Kasumi-1 (cell line): ENCODE results near the gene AFDN.
"Not testable (repeated sequence)": the region's sequence is repeated elsewhere in the genome, so short reads cannot be mapped to it uniquely, and the experiment has no call there.

Experiments used
- DNase-seq, 2 experiments: peaks; one replicate each; lab custom pipeline; 2025; lab: John Stamatoyannopoulos, UW

Gene AFDN

DNA sequence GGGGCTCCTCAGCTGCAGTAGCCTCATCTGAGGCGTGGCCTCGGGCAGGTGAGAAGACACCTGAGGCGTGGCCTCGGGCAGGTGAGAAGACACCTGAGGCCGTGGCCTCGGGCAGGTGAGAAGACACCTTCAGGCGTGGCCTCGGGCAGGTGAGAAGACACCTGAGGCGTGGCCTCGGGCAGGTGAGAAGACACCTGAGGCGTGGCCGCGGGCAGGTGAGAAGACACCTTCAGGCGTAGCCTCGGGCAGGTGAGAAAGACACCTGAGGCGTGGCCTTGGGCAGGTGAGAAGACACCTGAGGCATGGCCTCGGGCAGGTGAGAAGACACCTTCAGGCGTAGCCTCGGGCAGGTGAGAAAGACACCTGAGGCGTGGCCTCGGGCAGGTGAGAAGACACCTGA is 174.8 kb downstream of the AFDN start:
- DNase-seq = not testable (repeated sequence)

GRCh38 chr6:168002804-168003203 is 176.1 kb downstream of the AFDN start:
- DNase-seq = no peak

DNA sequence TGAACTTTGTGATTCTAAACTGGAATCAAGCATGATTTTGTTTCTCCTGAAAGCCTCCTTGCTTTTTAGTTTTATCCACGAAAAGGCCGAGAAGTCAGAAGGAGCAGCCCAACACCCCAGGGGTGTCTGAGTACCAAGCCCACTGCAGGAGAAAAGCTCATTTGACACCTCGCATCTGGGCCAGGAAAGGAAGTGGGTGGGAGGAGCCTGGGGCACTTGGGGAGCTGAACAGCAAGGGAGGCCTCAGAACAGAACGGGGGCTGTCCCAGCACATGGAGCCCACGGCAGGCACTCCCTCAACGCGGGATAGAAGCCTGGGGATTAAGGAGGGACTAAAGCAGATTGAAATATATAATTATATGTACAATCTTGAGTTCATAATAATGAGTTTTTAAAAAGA is 177.3 kb downstream of the AFDN start:
- DNase-seq = no peak

DNA sequence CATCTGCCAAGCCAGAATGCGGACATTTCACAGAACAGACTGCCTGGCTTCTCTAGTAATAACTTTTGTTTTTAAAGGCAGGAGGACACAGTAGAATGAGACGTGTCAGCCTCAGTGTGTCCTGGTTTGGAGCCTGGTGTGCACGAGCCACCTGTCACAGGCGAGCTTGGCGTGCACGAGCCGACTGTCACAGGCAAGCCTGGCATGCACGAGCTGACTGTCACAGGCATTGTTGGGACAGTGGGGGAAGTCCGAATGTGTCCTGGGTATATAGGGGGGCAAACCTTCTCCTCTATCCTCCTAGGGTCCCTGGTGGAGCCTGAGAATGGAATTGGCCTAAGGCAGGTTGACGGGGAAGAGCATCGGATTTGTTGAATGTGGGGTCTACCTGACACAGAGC is 178.2 kb downstream of the AFDN start:
- no peak for DNase-seq

DNA sequence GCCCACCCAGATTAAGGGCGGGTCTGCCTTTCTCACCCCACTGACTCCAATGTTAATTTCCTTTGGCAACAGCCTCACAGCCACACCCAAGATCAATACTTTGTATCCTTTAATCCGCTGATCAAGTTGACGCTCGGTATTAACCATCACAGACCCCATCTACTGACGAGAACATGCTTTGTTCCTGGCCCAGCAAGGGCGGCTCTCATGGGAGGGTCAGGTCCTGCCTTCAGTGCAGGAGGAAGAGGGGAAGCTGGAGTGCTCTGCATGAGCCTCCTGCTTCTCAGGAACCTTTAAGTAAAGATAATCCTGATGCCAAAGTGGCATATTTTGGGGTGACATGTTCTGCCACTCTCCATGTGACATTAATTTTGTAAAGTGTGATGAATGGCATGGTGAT is 179.1 kb downstream of the AFDN start:
- DNase-seq = no peak

DNA sequence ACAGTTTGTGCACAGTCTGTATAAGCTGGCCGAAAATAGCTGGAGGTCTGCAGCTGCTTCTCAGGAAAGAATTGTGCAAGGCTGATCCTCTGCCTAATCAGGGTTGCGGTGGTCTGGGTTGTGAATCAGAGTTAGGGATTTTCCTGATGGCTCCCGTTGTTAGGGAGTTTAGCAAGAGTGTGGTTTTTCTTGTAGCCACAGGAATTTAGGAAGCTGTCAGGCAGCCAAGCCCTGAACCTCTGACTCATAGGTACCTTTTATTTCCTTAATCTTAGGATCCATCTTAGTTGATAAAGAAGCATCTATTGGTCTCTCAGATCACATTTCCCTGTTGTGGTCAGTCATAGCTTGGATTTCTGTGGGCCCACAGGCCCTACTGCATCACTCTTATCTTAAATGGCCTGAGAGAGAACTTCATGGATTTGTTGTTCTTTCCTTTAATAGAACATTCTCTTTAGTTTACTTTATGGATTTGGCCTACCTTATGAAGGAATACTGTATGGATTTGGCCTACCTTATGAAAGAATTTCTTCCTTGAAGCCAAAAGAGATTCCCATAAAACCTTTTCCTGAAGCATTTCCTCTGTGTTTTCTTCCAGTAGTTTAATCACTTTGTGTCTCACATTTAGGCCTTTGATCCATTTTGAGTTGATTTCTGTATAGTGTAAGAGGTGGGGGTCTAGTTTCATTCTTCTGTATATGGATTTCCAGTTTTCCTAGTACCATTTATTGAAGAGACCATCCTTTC is 181.1 kb downstream of the AFDN start:
- DNase-seq = peak; percentile 79 to 86

DNA sequence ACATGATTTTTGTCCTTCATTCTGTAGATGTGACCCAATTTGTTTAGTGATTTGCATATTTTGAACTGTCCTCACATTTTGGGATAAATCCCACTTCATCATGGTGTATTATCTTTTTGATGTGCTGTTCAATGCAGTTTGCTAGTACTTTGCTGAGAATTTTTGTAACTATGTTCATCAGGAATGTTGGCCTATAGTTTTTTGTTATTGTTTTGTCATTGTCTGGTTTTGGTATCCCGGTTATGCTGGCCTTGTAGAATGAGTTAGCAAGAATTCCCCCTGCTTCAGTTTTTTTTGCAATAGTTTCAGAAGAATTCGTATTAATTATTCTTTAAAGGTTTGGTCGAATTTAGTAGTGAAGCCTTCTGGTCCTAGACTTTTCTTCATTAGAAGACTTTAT is 182.6 kb downstream of the AFDN start:
- DNase-seq = no peak

DNA sequence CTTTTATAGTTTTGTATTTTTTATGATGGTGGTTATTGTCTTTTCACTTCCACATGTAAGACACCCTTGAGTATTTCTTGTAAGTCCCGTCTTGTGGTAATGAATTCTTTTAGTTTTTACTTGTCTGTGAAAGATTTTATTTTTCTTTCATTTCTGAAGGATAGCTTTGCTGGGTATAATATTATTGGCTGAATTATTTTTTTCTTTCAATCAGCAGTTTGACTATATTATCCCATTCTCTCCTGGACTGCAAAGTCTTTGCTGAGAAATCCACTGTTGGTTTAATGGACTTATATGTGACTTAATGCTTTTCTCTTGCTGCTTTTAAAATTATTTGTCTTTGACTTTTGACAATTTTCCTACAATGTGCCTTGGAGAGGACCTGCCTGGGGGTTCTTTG is 184.6 kb downstream of the AFDN start:
- no peak for DNase-seq

- no peak for DNase-seq
Measured at GRCh38 chr6:168012431-168013249, 185.9 kb downstream of the AFDN start.

- DNase-seq = no peak
Measured at GRCh38 chr6:168013250-168013915, 186.7 kb downstream of the AFDN start.

DNA sequence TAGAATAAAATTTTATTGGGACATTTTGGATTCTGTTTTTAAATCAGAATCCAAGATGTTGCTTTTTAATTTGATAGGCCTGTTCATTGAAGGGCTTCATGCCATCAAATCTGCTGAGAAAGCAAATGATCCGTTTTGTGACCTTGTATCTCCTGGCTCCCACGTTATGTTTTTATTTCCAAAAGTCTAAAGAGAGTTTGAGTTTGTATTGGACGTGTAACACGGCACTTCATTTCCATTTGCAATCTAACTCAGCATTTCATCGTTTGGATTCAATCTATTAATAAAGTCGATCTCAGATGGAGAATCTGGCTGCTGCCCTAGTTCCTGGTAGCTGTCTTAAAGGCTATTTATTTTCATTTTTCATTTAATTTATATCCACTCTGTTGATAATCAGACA is 187.7 kb downstream of the AFDN start:
- no peak for DNase-seq

DNA sequence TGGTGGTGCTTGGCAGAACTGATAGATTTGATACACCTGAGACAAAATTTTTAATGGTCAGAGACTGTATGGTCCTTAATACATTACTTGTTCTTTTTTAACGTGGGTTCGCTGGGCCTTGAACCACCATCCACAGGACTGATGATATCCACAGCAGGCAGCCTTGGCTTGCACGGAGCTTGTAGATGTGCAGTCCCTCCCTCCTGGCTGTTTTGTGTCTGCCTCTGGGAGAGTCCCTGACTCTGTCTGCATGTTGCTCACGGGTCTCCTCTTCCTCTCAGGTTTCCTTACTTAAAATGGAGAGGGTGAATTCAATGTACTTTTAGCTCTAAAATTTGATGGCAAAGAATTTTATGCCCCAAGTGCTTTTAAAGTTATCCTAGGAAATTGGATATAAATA is 188.3 kb downstream of the AFDN start:
- no peak for DNase-seq

GRCh38 chr6:168015482-168016175 is 188.9 kb downstream of the AFDN start:
- no peak for DNase-seq

DNA sequence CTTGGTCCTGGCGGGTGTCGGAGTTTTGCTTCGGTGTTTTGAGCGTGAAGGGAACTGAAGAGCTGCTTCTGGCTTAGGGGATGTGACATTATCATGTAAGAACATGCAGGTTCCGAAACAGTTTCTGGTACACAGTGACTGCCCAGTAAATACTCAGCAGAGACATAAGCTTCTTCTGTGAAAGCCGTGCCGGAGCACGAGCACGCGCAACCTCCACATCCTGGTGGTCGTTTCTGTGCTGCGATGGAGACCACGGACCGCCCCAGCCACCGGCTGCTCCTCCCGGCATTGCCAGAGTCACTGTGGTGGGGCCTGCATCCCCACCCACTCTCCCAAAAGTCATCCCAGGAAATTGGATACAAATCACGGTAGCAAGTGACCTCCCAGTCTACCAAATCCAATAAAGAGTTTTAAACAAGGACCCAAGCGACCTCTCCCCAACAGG is 189.5 kb downstream of the AFDN start:
- DNase-seq = no peak

DNA sequence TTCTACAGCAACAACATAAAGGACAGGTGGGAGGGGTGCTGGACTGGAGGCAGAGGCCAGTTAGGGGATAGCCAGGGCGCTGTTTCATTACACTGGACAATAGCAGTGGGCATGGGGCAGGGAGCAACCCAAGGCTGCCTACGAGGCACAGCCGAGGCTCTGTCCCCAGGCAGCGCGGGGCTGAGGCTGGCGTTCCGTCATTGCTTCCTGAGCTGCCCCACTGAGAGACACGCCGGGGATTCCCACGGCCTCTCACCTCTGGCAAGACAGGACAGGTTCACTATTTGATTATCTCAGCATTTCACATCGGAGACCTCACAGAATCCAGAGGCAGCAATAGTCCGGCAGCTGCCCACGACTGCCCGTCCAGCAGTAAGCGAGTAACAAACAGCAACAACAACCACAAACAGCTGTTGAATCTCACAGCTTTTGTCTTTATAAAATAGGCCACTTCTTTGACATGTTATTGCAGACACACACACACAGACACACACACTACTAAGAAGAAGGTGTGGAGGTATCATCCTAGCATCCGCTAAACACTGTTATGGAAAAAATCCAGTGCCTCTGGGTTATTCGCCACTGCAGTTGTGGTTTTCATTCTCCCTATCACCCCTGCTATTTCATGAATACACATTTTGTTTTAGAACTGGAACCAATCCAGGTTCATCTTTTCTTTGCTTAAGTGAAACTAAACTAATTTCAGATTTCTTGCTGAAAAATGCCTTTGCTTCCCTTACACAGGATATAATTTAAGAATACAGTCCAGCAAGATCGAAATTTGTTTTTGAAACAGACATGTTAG is 190.2 kb downstream of the AFDN start:
- no peak for DNase-seq

DNA sequence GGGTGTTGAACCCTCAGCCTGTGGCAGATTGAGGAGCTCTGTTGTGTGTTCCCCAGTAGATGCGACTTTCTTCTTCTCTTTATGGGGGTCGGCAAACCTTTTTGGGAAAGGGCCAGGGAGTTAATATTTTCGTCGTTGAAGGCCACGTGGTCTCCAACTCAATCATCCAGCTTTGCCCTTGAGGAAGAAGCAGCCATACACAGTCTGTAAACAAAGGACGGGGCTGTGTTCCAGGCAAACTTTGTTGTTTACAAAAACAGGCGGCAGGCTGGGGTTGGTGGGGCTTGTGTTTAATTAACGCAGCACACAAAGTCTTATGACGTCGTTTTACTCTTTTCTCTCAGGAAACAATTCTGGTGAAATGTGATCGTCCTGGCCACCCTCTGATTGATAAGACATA is 190.9 kb downstream of the AFDN start:
- no peak for DNase-seq

DNA sequence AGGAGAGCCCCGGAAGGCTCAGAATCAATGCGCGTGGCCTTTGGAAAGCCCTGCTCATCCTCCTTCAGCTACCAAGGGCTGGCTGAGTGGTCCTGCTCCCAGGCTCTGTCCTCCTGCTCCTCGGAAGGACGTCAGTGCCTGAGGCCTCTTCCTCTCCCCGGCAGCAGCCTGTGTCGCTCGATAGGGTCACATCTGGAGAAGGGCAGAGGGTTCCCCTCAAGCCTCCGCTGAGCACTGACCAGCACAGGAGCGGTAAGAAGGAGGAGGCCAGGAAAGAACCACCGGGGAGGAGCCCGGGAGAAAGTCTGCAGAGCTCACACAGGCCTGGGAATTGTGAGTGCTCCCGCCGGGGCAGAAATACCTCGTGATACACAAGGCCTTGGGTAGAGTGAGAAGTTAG is 192.0 kb downstream of the AFDN start:
- DNase-seq = no peak

DNA sequence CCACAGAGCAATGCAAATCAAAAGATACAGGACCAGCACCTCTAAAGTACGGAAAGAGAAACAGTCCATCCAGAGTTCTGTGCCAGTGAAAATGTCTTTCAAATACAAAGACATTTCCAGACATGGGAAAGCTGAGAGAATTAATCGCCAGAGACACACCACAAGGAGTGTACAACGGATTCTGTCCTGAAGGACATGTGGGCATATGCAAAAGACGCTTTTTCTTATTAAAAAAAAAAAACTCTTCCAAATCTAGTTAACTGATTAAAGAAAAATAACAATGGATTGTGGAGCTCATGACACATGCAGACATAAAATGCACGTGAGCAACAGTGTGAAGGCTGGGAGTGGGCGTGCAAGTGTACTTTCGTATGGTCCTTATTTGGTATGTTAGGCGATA is 193.5 kb downstream of the AFDN start:
- no peak for DNase-seq

GRCh38 chr6:168021581-168021980 is 194.9 kb downstream of the AFDN start:
- no peak for DNase-seq
